ENCODE data around the gene SCEL.
"Not testable (repeated sequence)": the region's sequence is repeated elsewhere in the genome, so short reads cannot be mapped to it uniquely, and the experiment has no call there.

The SCEL gene

DNA sequence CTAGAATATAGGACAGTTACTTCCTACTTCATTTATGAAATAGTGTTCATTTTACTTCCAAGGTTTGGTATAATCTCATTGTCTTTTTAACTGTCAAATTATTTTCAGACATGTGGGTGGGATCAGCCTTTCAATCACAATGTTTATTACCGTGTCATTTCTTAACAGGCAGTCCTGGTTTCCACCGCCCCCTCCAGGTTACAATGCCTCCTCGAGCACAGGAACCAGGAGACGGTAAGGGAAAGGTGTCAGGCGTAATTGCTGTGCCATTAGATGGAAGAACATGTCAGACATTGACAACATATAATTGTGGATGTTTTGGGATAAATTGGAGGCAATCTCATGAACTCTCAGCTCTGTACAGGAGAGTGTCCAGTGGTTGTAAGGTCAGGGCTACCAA, 36.5 kb downstream of the SCEL start:
- no peak for DNase-seq

DNA sequence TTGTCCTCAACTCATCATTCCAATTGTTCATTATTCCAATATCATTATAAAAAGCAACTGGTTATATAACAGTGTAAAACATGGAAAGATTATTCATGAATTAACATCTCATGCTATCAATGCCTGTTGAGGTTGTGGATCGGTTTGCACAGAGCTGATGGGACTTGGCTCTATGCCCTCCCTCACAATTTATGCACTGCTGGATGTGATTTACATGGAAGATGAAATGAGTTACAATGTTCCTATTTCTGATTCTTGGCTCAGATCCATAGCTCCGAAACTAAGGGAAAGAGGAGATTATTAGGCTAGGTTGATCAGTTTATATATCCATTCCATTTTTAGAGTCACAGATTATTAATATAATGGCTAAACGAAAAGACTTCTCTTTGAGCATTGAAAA, 38.6 kb downstream of the SCEL start:
- DNase-seq, result no peak

DNA sequence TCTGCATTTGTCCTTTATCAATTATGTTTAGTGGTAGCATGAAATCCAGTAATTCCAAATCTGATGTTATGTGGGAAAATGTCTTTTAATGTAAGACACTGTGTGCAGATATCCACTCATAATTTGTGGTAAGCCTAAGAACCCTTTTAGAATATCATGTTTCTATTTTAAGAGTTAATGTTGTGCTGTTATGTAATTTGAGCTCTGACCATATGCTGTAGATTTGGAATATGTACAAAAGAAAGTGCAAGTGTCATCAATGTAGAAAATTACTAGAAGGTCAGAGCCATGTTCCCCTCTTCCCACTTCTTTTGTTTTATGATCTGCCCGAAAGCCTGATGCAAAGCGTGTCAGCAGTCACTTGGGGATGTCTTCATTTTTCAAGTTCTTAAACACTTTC, 44.5 kb downstream of the SCEL start:
- DNase-seq, result peak; percentile 82

DNA sequence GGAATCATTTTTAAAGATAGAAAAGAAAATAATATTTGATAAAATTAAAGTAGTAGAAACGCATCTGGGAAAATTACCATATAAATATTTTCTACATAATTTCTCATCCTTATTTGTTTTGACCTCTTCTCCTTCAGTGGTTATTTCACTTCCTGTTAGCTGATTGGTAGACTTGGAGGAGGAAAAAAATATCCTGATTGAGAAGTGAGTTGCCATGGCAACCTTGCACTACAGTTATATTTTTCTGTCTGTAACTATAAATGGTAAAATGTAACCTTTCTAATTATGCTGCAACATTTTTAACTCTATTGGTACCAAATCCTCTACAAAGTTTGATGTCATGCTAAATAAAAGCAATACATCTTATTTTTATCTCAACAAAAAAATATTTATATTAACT, 45.2 kb downstream of the SCEL start:
- peak; percentile 14 for DNase-seq

DNA sequence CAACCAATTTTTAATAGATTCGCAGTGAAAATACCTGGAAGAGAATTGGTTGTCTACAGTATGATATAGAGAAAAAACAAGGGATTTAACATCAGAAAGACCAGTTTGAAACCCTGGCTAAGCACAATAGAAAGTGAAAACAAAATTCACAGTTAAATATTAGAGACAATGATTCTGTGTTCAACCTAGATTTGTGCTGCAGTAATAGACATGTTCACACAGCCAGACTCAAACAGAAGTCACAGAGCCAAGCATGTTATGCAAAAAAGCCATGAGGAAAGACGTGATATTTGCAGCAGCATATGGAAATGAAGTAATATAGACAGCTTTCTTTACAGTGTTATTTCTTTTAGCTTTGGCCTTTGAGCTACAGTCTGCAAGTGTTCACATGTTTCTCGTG, 48.1 kb downstream of the SCEL start:
- DNase-seq, result no peak

DNA sequence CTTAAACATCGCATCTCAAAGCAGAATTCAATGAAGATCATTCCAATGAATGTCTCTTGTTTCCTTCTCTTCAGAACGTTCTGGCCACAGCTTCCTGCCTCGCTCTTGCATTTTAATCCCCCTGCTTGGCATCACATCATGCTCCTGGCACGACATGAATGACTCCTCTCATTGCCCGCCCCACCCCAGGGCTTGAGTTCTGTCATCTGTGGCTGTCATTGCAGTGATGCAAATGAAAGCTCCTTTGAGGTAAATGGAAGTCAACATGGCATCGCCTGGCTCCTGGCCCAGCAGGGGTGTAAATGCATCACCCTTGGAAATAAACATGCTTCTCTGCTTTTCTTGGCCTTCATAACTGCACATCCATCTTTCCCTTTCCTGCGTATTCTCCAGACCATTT, 48.6 kb downstream of the SCEL start:
- no peak for DNase-seq

DNA sequence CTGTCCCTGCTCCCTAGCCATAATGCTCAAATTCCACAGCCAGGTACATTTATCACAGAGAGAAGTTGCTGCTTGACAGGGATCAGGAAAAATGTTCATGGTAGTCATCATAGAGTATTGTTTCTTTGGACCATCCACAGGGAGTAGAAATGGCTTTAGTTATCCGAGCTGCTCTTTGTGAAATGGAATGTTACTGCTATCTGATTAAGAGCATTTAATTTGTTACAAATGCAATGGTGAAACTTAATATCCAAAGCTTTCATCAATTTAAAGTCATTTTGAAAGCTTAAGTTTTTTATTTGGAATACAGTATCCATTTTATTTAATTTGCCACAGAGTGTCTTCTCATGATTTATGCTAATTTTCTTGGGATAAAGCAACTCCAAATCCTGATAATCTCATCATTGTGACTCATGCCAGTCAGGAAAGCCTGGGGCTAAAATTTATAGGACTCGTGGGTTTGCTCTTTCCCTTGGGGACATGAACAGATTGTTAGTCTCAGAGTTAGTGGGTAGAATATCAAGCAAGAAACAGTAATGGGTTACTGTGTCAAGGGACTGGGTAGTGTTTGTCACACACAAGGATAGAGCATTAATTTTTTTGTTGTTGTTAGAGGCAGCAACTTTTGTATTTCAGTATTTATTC, 59.8 kb downstream of the SCEL start:
- peak; percentile 48 for DNase-seq

DNA sequence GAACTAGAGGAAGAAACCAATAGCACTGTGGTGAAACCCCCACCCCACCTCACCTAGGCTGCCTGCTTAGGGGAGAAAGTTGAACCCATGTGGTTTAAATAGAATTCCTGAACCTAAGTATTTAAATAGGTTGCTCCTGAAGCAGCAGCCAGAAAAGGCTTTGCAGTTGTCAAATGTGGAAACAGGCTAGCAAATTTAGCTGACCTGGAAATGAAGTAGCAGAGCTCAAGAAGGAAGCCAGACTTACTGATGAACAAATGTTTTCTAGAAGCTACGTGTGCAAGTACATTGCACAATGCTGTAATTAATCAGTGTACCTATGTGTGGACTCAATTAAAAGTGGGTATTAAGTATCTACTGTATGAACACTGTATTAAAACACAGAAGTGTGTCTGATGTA, 61.3 kb downstream of the SCEL start:
- no peak for DNase-seq

DNA sequence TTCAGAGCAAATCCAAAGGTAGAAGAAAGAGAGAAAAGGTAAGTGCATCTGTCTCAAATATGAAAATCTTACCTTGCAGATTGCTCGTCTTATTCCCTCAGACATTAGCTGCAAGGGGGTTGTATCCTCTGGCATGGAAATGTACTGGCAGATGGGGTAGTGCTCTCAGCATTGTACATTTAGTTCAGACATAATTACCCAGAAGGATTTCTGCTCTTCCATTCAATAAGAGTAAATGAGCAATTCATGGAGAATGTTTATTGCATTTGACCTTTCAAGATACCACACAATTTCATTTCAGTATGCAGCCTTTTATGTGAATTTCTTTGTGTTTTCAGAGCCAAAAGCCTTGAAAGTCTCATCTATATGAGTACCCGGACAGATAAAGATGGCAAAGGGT, 63.8 kb downstream of the SCEL start:
- peak; percentile 76 for DNase-seq

DNA sequence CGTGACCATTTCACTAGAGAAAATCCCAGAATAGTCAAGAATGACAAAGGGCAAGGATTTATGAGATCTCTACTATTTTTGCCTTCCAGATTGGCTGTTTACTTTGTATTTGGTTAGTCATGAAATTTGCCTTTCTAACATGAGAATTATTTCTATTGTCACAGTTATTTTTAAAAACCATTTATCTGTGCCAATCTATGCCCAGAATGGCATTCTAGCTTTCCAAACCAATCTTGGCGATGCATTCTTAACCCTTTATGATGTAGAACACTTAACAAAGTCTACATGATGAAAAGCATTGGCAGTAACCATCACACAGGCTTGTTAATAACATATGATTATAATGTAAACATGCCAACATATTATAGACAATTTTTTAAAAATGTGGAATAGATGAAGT, 65.2 kb downstream of the SCEL start:
- no peak for DNase-seq

DNA sequence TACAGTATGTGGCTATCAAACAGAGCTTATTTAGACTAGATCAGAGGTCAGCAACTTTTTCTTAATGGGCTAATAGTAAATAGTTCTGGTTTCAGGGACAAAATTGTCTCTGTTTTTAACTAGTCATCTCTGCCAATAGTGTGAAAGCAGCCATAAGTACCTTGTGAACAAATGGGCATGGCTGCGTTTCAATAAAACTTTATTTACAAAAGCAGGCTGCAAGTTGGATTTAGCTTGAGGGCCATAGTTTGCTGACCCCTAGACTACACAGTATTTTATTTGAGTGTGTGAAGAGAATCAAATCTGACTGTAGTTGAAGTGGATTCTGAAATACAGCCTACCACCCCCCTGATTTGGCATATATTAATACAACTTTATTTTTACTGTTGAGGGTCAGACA, 75.6 kb downstream of the SCEL start:
- DNase-seq, result no peak

DNA sequence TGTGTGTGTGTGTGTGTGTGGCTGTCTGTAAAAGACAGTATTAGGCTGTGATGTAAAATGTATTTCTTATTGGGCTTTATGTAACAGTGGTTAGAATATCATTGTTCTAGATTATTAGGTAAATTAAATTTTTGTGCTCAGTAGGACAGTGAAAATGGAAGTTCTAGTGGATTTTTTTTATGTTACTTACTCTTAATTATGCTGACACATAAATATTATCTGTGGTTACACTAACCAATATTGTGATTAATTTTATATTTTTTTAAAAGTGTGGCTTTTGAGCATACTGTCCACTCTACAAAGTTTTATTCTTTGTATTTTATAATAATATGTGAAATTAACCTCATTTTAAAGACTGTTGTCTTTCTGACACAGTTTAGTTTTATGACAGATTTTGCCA, 80.5 kb downstream of the SCEL start:
- no peak for DNase-seq

DNA sequence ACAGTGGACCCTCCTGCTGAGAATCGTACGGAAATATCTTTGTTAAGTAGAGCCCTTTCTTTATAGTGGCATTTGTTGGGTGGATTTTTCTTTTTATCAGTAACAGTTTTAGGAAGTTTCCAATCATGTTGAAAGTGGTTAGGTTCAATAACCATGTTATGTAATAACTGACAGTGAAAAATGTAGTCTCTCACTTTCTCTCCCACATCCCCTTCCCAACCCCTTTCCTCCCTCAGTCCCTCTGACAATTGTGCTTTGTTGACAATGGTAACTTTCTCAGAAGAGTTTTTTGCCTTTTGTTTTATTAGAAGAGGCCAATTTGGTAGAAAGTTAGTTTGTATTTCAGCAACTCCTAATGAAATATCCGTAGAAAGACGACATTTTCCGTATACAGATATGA, 84.1 kb downstream of the SCEL start:
- DNase-seq, result no peak

DNA sequence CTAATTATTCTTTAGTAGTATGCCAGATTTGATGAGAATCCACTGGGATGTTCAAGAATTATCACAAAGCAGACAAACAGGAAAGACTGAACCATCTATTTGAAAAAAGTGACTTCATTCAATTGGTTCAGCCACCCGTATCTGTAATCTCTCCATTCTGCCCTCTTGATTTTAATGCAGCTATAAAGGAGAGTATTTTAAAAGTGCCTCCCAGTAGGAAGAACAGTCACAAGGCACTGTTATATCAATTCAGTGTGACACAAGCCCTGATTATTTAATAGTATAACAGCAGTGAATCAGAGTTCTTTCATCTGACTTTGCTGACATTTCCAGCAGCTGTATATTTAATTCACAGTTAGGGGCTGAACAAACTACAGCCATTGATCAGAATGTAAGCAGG, 84.6 kb downstream of the SCEL start:
- no peak for DNase-seq

DNA sequence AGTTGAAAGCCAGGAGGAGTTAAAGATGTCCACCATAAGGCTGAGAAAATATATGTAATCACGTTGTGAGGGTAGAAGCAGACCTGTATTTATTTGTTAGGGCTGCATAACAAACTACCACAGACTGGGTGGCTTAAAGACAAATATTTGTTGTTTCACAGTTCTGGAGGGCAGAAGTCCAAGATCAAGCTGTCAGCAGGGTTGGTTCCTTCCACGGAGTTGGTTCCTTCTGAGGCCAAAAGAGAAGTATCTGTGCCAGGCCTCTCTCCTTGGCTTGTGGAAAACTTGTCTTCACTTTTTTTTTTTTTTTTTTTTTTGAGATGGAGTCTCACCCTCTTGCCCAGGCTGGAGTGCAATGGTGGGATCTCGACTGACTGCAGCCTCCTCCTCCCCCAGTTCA, 88.3 kb downstream of the SCEL start:
- no peak for DNase-seq

DNA sequence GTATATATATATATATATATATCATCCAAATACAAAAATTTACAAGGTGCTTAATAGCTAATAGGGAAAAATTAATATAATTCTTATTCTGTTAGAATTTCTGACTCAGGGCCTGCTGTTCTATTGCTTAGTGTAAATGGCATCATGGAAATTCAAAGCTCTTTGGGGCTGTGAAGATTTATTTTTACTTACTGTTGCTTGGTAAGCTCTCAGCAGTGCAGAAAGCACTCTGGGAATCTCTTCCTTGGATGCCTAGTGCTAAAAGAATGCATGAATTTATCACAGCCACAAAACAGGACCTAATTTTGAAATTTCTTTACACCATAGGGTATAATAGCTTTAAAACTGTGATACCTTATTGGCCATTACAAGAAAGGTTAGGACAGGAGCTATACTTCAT, 92.7 kb downstream of the SCEL start:
- DNase-seq, result no peak

DNA sequence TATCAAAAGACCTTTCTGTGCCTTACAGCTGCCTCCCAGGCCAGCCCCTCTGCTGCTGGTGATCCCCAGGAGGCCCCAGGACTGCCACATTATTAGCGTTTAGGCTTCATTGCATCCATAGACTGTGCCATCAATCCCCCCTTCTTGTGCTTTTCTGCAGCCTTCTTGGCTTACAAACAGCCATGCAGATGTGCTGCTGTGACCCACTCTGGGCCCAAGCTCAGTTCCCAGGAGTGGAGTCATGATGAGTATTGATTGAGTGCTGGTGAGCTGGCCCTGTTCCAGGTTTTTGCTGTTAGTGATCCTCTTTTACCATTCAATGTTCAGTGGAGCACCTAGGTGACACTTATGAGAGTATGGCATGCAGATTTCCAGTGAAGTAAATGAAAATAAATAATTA, 102.1 kb downstream of the SCEL start:
- no peak for DNase-seq

DNA sequence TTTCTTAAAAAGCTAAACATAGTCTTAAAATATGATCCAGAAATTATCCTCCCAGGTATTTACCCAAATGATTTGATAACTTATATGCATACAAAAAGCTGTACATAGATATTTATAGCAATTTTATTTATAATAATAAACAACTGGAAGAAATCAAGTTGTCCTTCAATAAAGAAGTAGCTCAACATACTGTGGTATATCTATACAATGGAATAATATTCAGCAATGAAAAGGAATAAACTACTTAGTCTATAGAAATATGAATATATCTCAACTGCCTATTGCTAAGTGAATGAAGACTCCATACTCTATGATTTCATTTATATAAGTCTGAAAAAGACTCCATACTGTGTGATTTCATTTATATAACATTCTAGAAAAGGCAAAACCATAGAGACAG, 114.9 kb downstream of the SCEL start:
- DNase-seq, result no peak

DNA sequence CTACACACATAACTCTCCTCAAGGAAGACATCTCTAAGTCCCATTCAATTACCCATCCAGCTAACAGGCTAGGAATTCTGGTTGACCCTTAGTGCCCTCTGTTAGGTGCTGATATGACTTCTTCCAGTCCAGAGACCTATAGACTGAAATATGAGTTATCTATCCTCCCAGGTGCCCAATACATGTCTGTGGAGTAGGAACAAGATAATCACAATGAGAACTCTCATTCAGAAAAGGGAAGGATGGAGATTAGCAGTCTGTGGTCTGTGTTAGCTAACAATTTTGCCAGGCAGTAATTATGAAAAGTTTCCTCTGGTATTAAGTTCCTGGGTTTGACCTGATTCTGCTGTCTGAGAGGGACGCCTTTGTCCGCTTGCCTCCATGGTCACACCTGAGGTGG, 117.8 kb downstream of the SCEL start:
- DNase-seq, result no peak

DNA sequence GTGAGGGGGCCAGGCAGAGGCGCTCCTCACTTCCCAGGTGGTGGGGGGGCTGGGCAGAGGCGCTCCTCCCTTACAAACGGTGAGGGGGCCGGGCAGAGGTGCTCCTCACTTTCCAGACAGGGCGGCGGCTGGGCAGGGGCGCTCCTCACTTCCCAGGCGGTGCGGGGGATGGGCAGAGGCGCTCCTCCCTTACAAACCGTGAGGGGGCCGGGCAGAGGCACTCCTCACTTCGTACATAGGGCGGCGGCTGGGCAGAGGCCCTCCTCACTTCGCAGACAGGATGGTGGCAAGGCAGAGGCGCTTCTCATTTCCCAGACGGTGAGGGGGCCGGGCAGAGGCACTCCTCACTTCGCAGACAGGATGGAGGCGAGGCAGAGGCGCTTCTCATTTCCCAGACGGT, 124.5 kb downstream of the SCEL start:
- DNase-seq, result not testable (repeated sequence)

DNA sequence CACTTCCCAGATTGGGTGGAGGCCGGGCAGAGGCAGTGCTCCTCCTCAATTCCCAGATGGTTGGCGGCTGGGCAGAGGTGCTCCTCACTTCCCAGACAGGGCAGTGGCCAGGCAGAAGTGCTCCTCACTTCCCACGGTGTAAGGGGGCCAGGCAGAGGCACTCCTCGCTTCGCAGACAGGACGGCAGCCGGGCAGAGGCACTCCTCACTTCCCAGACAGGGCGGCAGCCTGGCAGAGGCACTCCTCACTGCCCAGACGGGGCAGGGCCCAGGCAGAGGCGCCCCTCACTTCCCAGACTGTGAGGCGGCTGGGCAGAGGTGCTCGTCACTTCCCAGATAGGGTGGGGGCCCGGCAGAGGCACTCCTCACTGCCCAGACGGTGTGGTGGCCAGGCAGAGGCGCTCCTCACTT, 125.3 kb downstream of the SCEL start:
- DNase-seq, result no peak

DNA sequence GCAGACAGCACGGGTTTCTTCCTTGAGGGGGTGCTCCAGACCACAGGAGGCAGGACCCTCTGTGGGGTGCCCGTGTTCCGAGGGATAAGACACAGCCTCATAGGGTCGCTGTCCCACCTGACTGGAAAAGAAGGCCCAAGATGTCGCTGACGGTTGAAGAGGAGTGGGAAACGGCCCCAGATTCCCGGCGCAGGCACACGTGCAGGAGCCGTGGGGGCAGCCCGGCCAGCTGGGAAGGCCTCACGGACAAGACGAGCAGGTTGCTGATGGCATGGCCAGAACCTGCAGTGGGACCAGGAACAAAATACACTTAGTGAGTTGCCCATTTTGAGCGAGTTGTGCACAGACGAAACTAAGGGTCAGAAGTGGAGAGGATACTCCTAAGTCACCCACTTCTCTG, 126.8 kb downstream of the SCEL start:
- DNase-seq, result not testable (repeated sequence)

DNA sequence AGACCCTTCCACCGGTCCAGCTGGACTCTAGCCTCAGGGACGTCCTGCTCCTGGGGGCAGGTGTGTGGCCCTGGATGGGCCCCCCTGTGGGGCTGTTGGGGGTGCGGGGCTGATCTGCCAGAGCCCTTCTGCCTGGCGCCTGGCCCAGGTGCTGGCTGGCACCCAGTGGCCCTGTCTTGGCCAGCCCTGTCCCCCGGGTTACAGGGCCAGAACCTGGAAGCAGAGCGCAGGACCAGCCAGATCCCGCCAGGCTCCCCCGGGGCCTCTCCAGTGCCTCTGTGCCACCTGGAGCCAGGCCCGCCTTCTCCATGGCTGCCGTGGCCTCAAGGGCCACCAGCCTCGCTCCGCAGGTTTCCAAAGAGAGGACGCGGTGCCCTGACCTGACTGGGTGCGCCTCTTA, 127.3 kb downstream of the SCEL start:
- DNase-seq, result not testable (repeated sequence)

DNA sequence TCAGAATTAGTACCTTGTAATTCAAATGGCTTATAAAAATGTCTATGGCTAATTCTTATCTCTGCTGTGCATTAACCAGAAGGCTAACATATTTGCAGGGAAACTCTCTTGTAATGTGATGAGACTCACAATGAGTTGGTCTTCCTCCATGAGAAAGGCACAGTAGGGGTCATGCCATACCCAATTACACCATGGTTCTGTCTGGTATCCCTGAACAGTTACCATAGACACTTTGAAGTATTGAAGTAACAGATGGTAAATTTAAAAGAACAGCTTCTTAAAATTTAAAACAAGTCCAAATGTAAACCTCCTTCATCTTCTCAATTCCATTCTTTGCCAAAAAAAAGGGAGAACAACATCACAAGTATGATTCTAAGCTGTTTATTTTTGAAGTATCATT, 139.3 kb downstream of the SCEL start:
- DNase-seq, result peak; percentile 39

DNA sequence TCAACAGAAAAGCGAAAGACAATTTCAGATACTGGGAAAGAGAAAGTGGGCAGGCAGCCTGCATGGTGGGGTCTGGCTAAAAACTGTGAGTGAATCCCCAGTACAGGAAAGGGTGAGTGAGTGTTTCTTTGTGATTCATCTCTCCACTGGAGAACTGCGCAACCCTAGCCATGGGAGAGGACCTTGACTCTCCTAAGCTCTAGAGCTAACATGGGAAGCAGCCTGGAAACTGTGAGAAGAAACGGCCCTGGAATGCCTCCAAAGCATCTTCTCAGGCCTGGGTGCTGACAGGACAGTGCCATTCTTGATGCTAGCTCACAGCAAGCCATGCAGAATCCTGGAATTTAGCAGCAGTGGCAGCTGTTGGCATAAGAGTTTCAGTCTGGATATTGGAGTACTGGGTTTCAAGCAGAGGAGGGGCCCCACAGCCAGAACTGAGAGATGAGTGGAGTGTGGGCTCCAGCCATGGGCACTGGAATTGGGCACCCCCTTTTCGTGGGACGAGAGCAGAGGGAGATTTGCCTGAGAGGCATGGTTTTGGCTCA, 143.3 kb downstream of the SCEL start:
- DNase-seq, result no peak

DNA sequence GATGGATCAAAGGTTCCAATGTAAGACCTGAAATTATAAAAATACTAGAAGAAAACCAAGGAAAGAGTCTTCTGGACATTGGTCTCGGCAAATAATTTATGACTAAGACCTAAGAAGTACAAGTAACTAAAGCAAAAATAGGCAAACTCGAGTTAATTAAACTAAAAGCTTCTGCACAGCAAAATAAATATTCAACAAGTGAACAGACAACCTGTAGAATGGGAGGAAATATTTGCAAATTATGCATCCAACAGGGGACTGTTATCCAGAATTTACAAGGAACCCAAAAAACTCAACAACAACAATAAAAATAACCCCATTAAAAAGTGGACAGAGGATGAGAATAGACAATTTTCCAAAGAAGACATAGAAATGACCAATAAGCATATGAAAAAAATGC, 152.3 kb downstream of the SCEL start:
- no peak for DNase-seq

All from DMS 273 treated with DMSO at 0.1 percent for 48 hours (cell line).